IPS-18a (cell line): ENCODE measurements around the gene GBP1.

Experiments used
- H3K27ac ChIP-seq: one replicate; pipeline ENCODE4 v1.5.1; 2013; ENCODE audit warnings: low read length
- H3K27me3 ChIP-seq: one replicate; pipeline ENCODE4 v1.6.1; 2013; ENCODE audit warnings: mild to moderate bottlenecking, low read length; ENCODE audit not compliant: control insufficient read depth, insufficient read depth
- H3K36me3 ChIP-seq: one replicate; pipeline ENCODE4 v1.6.1; 2013; ENCODE audit warnings: low read depth, low read length; ENCODE audit not compliant: control insufficient read depth
- H3K4me1 ChIP-seq: one replicate; pipeline ENCODE4 v1.6.1; 2013; ENCODE audit warnings: low read depth, low read length; ENCODE audit not compliant: control insufficient read depth
- H3K4me3 ChIP-seq: one replicate; pipeline ENCODE4 v1.5.1; 2013; ENCODE audit warnings: low read length
- H3K9ac ChIP-seq: one replicate; pipeline ENCODE4 v1.6.1; 2013; ENCODE audit warnings: mild to moderate bottlenecking, low read length, moderate library complexity
- H3K9me3 ChIP-seq: one replicate; pipeline ENCODE4 v1.6.1; 2013; ENCODE audit warnings: low read depth, low read length; ENCODE audit not compliant: control insufficient read depth

Gene GBP1, protein sequence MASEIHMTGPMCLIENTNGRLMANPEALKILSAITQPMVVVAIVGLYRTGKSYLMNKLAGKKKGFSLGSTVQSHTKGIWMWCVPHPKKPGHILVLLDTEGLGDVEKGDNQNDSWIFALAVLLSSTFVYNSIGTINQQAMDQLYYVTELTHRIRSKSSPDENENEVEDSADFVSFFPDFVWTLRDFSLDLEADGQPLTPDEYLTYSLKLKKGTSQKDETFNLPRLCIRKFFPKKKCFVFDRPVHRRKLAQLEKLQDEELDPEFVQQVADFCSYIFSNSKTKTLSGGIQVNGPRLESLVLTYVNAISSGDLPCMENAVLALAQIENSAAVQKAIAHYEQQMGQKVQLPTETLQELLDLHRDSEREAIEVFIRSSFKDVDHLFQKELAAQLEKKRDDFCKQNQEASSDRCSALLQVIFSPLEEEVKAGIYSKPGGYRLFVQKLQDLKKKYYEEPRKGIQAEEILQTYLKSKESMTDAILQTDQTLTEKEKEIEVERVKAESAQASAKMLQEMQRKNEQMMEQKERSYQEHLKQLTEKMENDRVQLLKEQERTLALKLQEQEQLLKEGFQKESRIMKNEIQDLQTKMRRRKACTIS

GRCh38 chr1:89065079-89065868 is at the start of gene GBP1:
GBP1 (minus strand) TSS chr1:89065208; CDS start chr1:89063234, 1,974 bp downstream.
- Histone ChIP-seq H3K9ac (no peak within 1 kb of the TSS), H3K9me3 (no peaks in the 10 kb centered on the region), H3K4me1 (no peaks in the 10 kb centered on the region), H3K36me3 (no peaks in the 10 kb centered on the region), H3K27me3 (no peaks in the 10 kb centered on the region), H3K4me3 (no peak within 1 kb of the TSS), H3K27ac (no peak within 1 kb of the TSS)

DNA sequence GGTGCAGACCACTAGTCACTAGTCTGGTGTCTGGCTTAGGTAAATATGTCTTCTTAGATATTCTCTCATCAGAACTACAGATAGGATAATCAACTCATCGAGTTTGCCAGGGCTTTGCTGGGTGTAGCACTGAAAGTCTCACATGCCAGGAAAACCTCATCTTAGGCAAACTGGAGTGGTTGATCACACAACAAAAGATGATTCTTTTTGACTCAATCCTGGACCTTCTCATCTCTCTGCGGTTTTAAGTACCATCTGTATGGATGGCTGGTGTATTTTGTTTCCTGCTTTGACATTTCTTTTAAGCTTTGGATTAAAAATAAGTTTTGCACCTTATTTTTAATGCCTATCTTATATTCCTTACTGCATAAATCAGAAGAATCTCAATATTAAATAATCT is 49.7 kb upstream of the GBP1 start:
- H3K36me3 ChIP-seq = no peaks in the 10 kb centered on the region
- H3K4me3 ChIP-seq = no peak overlapping the region
- no peak overlapping the region for H3K27ac ChIP-seq
- no peaks in the 10 kb centered on the region for H3K4me1 ChIP-seq
- H3K27me3 ChIP-seq = no peaks in the 10 kb centered on the region
- no peak overlapping the region for H3K9ac ChIP-seq
- H3K9me3 ChIP-seq = no peaks in the 10 kb centered on the region

GRCh38 chr1:89112871-89113613 is 48.0 kb upstream of the GBP1 start:
- H3K9me3 ChIP-seq = no peaks in the 10 kb centered on the region
- no peak overlapping the region for H3K4me3 ChIP-seq
- H3K36me3 ChIP-seq = no peaks in the 10 kb centered on the region
- H3K9ac ChIP-seq = no peak overlapping the region
- no peak overlapping the region for H3K27ac ChIP-seq
- H3K4me1 ChIP-seq = no peaks in the 10 kb centered on the region
- H3K27me3 ChIP-seq = no peaks in the 10 kb centered on the region

GRCh38 chr1:89104687-89105086 is 39.7 kb upstream of the GBP1 start:
- no peaks in the 10 kb centered on the region for H3K36me3 ChIP-seq
- no peaks in the 10 kb centered on the region for H3K9me3 ChIP-seq
- no peak overlapping the region for H3K27ac ChIP-seq
- no peaks in the 10 kb centered on the region for H3K27me3 ChIP-seq
- peaks cover 5% of the 10 kb centered on the region for H3K4me1 ChIP-seq
- H3K4me3 ChIP-seq = no peak overlapping the region
- no peak overlapping the region for H3K9ac ChIP-seq

DNA sequence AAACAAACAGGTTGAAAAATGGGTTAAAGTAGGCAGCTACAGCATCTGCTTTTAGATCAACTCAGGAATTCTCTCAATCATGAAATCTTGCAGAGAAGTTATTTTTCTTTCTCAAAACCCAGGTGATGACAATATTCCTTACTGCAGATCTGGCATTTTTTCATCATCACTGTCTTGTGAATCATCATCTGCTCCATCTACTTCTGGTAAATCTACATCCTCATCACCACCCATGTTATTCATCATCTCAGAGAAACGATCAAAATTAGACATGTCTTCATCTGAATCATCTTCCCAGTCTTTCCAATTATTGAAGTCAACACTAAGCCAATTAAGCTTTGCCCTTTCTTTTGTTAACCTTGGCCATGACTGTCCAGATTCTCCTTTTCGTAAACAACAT is 39.1 kb upstream of the GBP1 start:
- Histone ChIP-seq H3K9ac (no peak overlapping the region), H3K9me3 (no peaks in the 10 kb centered on the region), H3K27me3 (no peaks in the 10 kb centered on the region), H3K4me3 (no peak overlapping the region), H3K4me1 (peaks cover 5% of the 10 kb centered on the region), H3K36me3 (no peaks in the 10 kb centered on the region), H3K27ac (no peak overlapping the region)

DNA sequence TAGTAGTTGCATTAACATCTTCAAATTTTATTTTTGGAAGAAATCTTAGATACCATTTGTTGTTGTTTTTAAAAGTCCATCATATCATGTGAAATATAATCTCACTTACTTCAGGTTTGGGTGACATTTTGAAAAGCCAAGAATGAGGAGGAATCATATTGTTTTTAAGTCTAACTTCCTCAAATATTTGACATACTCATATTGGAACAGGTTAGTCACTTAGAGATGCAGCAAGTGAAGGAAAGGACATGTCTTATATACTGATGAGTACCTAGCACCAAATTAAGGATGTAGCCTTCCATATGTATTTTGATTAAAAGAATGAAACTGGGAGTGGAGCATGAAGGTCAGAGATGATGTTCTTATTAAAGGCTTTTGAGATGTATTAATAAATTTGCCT is 37.0 kb upstream of the GBP1 start:
- Histone ChIP-seq H3K4me3 (no peak overlapping the region), H3K27ac (no peak overlapping the region), H3K9ac (no peak overlapping the region), H3K36me3 (no peaks in the 10 kb centered on the region), H3K4me1 (peaks cover 5% of the 10 kb centered on the region), H3K9me3 (no peaks in the 10 kb centered on the region), H3K27me3 (no peaks in the 10 kb centered on the region)

GRCh38 chr1:89100412-89100811 is 35.4 kb upstream of the GBP1 start:
- H3K36me3 ChIP-seq = no peaks in the 10 kb centered on the region
- peaks cover 5% of the 10 kb centered on the region for H3K4me1 ChIP-seq
- H3K27ac ChIP-seq = no peak overlapping the region
- H3K9me3 ChIP-seq = peaks cover 3% of the 10 kb centered on the region
- no peaks in the 10 kb centered on the region for H3K27me3 ChIP-seq
- no peak overlapping the region for H3K9ac ChIP-seq
- no peak overlapping the region for H3K4me3 ChIP-seq

DNA sequence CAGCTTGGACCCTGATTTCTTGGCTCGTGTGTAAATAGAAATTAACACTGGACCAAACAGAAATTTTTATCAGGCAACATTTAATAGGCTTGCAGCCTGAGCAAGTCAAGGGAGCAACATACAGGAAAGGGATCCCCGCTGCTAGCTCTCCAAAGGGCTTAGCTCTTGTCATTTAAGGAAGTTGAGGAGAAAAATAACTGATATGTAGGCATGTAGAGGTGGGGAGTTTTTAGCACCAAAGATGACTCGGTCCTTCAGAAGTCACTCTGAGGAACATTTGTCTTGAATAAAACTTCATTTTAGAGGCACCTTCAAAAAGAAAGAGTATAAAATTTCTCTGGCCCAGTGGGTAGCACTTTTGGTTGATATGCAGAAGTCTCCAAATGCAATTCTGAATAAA is 33.8 kb upstream of the GBP1 start:
- peaks cover 3% of the 10 kb centered on the region for H3K9me3 ChIP-seq
- H3K4me1 ChIP-seq = peaks cover 5% of the 10 kb centered on the region
- no peaks in the 10 kb centered on the region for H3K36me3 ChIP-seq
- no peak overlapping the region for H3K9ac ChIP-seq
- H3K27me3 ChIP-seq = no peaks in the 10 kb centered on the region
- H3K27ac ChIP-seq = no peak overlapping the region
- H3K4me3 ChIP-seq = no peak overlapping the region

DNA sequence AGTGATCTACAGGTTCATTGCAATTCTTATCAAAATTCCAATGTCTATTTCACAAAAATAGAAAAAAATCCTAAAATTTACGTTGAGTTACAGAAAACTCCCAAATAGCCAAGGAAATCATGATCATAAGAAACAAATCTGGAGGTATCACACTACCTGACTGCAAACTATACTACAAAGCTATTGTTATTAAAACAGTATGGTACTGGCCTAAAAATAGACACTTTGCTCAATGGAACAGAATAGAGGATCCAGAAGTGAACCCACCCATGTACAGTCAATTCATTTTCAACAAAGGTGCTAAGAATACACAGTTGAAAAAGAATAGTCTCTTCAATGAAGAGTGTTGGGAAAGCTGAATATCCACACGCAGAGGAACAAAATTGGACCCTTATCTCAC is 30.7 kb upstream of the GBP1 start:
- Histone ChIP-seq H3K27me3 (no peaks in the 10 kb centered on the region), H3K36me3 (no peaks in the 10 kb centered on the region), H3K4me1 (peaks cover under 1% of the 10 kb centered on the region), H3K4me3 (no peak overlapping the region), H3K27ac (no peak overlapping the region), H3K9me3 (peaks cover 3% of the 10 kb centered on the region), H3K9ac (no peak overlapping the region)

GRCh38 chr1:89089962-89090361 is 25.0 kb upstream of the GBP1 start:
- H3K9ac ChIP-seq = no peak overlapping the region
- no peaks in the 10 kb centered on the region for H3K36me3 ChIP-seq
- no peaks in the 10 kb centered on the region for H3K9me3 ChIP-seq
- H3K27ac ChIP-seq = no peak overlapping the region
- no peak overlapping the region for H3K4me3 ChIP-seq
- H3K4me1 ChIP-seq = peaks cover 12% of the 10 kb centered on the region
- H3K27me3 ChIP-seq = no peaks in the 10 kb centered on the region

DNA sequence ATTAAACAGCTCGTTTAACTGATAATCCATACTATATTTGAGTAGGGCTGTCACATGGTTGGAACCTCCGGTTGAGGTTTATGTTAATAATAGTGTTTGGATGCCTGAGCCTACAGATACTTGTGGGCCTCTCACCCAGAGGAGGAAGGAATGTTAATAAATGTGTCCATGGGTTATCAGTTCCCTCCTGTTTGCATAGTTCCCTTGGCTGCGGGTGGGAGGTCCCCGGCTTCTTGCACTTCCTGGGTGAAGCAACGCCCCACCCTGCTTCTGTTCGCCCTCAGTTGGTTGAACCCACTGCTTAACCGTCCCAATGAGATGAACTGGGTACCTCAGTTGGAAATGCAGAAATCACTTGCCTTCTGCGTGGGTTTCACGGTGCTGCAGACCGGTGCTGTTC is 23.6 kb upstream of the GBP1 start:
- Histone ChIP-seq H3K4me3 (no peak overlapping the region), H3K36me3 (no peaks in the 10 kb centered on the region), H3K4me1 (peaks cover 12% of the 10 kb centered on the region), H3K27me3 (no peaks in the 10 kb centered on the region), H3K9me3 (no peaks in the 10 kb centered on the region), H3K27ac (no peak overlapping the region), H3K9ac (no peak overlapping the region)
